Peyer's patch (tissue), 4 donors: ENCODE results near the gene OBSCN.

ENCODE experiments used
- POLR2A ChIP-seq, 2 donors: fragments of 450-650 bp; IDR thresholded peaks; one replicate each; pipeline ENCODE4 v1.5.1; 2017; ENCODE audit warnings: antibody characterized with exemption in 2 of 2, mild to moderate bottlenecking in 2 of 2, moderate library complexity in 2 of 2
- TF ChIP-seq, protein P1 (sequence below), 6 experiments: fragments of 450-650 bp in 4 of 6; fragments of 200-600 bp in 2 of 6; sonication (generic) in 1 of 6; IDR thresholded peaks; one replicate each; pipeline ENCODE4 v1.5.1; 2017 to 2019; ENCODE audit warnings: antibody characterized with exemption in 6 of 6, mild to moderate bottlenecking in 3 of 6, moderate library complexity in 1 of 6

DNA sequence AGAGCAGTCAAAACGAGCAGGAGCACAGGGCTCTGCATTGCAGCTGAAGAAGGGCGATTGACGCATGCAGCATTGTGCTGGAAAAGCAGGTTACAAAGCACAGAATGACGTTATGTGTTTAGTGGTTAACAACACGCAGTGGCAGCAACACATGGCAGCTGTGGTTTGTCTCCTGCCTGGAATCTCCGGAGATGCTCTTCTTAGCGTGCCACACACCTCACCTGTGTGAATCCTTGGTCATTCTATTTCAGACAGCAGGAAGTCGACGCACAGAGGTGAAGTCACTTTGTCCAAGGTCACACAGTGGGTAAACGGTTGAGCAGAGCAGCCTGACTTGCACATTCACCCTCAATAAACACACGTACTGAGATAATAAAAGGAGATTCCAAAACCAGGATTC, 14.7 kb downstream of the OBSCN start:
- no peak for TF ChIP-seq POLR2A (IDR thresholded peaks at IDR 0.05)
- TF ChIP-seq, protein P1, sequence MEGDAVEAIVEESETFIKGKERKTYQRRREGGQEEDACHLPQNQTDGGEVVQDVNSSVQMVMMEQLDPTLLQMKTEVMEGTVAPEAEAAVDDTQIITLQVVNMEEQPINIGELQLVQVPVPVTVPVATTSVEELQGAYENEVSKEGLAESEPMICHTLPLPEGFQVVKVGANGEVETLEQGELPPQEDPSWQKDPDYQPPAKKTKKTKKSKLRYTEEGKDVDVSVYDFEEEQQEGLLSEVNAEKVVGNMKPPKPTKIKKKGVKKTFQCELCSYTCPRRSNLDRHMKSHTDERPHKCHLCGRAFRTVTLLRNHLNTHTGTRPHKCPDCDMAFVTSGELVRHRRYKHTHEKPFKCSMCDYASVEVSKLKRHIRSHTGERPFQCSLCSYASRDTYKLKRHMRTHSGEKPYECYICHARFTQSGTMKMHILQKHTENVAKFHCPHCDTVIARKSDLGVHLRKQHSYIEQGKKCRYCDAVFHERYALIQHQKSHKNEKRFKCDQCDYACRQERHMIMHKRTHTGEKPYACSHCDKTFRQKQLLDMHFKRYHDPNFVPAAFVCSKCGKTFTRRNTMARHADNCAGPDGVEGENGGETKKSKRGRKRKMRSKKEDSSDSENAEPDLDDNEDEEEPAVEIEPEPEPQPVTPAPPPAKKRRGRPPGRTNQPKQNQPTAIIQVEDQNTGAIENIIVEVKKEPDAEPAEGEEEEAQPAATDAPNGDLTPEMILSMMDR (IDR thresholded peaks at IDR 0.05), result no peak
